Measurements from ENCODE around the gene GABRB2.

GRCh38 chr5:161397448-161397847, 149.1 kb downstream of the GABRB2 start:
- no peak for TF ChIP-seq CTCF (IDR thresholded peaks at IDR 0.05)
- TF ChIP-seq POLR2A (IDR thresholded peaks at IDR 0.05), result no peak

Measured in Peyer's patch (tissue), 4 donors.